WTC11 (cell line): ENCODE data around the gene CDC25A. TPM values are rescaled to one million over a fixed set of nuclear protein-coding genes. Genes with fewer than 3 reads are reported as not detected.

Source experiments
- ATAC-seq: fragments of 200-7000 bp; cut with Tn5 transposase; 2 replicates; pipeline ENCODE4 v1.10.0; 2021; ENCODE audit warnings: mild to moderate bottlenecking, moderate library complexity
- CTCF ChIA-PET: fragments of 300-600 bp; sonication (Branson Sonifier 250); formaldehyde crosslinking; loops from one replicate; lab custom pipeline; 2021; ENCODE audit warnings: antibody characterized with exemption; lab: Charles Lee
- POLR2A ChIA-PET: fragments of 350-600 bp; sonication (Branson Sonifier 250); formaldehyde crosslinking; loops from one replicate; lab custom pipeline; 2021; ENCODE audit warnings: antibody characterized with exemption; lab: Charles Lee
- DNase-seq: peaks from one replicate; pipeline ENCODE4 v3.0.0; 2021; ENCODE audit warnings: low spot score
- H3K27ac Mint-ChIP-seq: 2 replicates; pipeline ENCODE4 v1.8.0; 2021; ENCODE audit warnings: mixed read lengths
- H3K27me3 Mint-ChIP-seq: 2 replicates; pipeline ENCODE4 v1.8.0; 2021; ENCODE audit warnings: low read depth, mild to moderate bottlenecking, moderate library complexity, mixed read lengths
- H3K36me3 Mint-ChIP-seq: 2 replicates; pipeline ENCODE4 v1.8.0; 2021; ENCODE audit warnings: mixed read lengths
- H3K4me1 Mint-ChIP-seq: 2 replicates; pipeline ENCODE4 v1.8.0; 2022; ENCODE audit warnings: mixed read lengths
- H3K4me3 Mint-ChIP-seq: 2 replicates; pipeline ENCODE4 v1.8.0; 2021; ENCODE audit warnings: mild to moderate bottlenecking, moderate library complexity, mixed read lengths
- H3K9me3 Mint-ChIP-seq: 2 replicates; pipeline ENCODE4 v1.8.0; 2021; ENCODE audit warnings: mixed read lengths
- ATF6 ChIP-seq: sonication (generic); formaldehyde crosslinking; IDR thresholded peaks from 2 replicates; pipeline ENCODE4 v1.8.1; 2023; ENCODE audit warnings: mild to moderate bottlenecking, missing genetic modification reagents
- E2F1 ChIP-seq: sonication (generic); formaldehyde crosslinking; IDR thresholded peaks from 2 replicates; pipeline ENCODE4 v1.8.0; 2022; ENCODE audit warnings: mild to moderate bottlenecking, missing genetic modification reagents
- ERG ChIP-seq: fragments of 250-450 bp; sonication (Bioruptor Pico); IDR thresholded peaks from 2 replicates; pipeline ENCODE4 v1.8.0; 2021; ENCODE audit warnings: mild to moderate bottlenecking
- GRHL2 ChIP-seq: fragments of 250-450 bp; sonication (Bioruptor Pico); IDR thresholded peaks from 2 replicates; pipeline ENCODE4 v1.8.0; 2022; ENCODE audit warnings: mild to moderate bottlenecking, moderate library complexity; ENCODE audit not compliant: insufficient replicate concordance, severe bottlenecking
- GTF2I ChIP-seq: fragments of 250-450 bp; sonication (Bioruptor Pico); conservative IDR thresholded peaks from 2 replicates; pipeline ENCODE4 v1.4.0; 2021; ENCODE audit warnings: mild to moderate bottlenecking
- HMGA2 ChIP-seq: fragments of 250-450 bp; sonication (Bioruptor Pico); IDR thresholded peaks from 2 replicates; pipeline ENCODE4 v1.4.0; 2021; ENCODE audit warnings: mild to moderate bottlenecking, moderate library complexity
- IRF2 ChIP-seq: sonication (generic); formaldehyde crosslinking; IDR thresholded peaks from 2 replicates; pipeline ENCODE4 v1.8.0; 2022; ENCODE audit warnings: low read depth, missing genetic modification reagents, borderline replicate concordance
- JAZF1 ChIP-seq: fragments of 250-450 bp; sonication (Bioruptor Pico); IDR thresholded peaks from 2 replicates; pipeline ENCODE4 v1.9.0; 2021; ENCODE audit warnings: moderate library complexity, mild to moderate bottlenecking, inconsistent platforms
- KAT7 ChIP-seq: sonication (generic); formaldehyde crosslinking; IDR thresholded peaks from 2 replicates; pipeline ENCODE4 v1.8.1; 2023; ENCODE audit warnings: missing genetic modification reagents, mild to moderate bottlenecking, borderline replicate concordance
- MXD4 ChIP-seq: fragments of 250-450 bp; sonication (Bioruptor Pico); IDR thresholded peaks from 2 replicates; pipeline ENCODE4 v1.8.0; 2021; ENCODE audit warnings: mild to moderate bottlenecking, moderate library complexity, borderline replicate concordance
- NFYB ChIP-seq: sonication (generic); formaldehyde crosslinking; conservative IDR thresholded peaks from 2 replicates; pipeline ENCODE4 v1.8.0; 2022; ENCODE audit warnings: low read depth, missing genetic modification reagents
- RELA ChIP-seq: sonication (generic); formaldehyde crosslinking; IDR thresholded peaks from 2 replicates; pipeline ENCODE4 v1.8.1; 2022; ENCODE audit warnings: missing genetic modification reagents, mild to moderate bottlenecking, borderline replicate concordance
- SMAD4 ChIP-seq: sonication (generic); formaldehyde crosslinking; IDR thresholded peaks from 2 replicates; pipeline ENCODE4 v1.8.0; 2022; ENCODE audit warnings: mild to moderate bottlenecking, missing genetic modification reagents
- SOX15 ChIP-seq: fragments of 250-450 bp; sonication (Bioruptor Pico); IDR thresholded peaks from 2 replicates; pipeline ENCODE4 v1.9.0; 2021; ENCODE audit warnings: mild to moderate bottlenecking
- ZBTB21 ChIP-seq: sonication (generic); formaldehyde crosslinking; IDR thresholded peaks from 2 replicates; pipeline ENCODE4 v1.8.1; 2023; ENCODE audit warnings: mild to moderate bottlenecking, missing genetic modification reagents, borderline replicate concordance
- ZNF121 ChIP-seq: sonication (generic); formaldehyde crosslinking; IDR thresholded peaks from 2 replicates; pipeline ENCODE4 v1.8.0; 2023; ENCODE audit warnings: missing genetic modification reagents
- ZNF396 ChIP-seq: fragments of 250-450 bp; sonication (Bioruptor Pico); IDR thresholded peaks from 2 replicates; pipeline ENCODE4 v1.8.0; 2021; ENCODE audit warnings: mild to moderate bottlenecking, moderate library complexity, borderline replicate concordance
- total RNA-seq: library from RNA; stranded (reverse); gene quantifications from 3 replicates; pipeline ENCODE4 v1.2.3, GENCODE V29; 2021
- TF ChIP-seq, protein P1 (sequence below): sonication (generic); formaldehyde crosslinking; conservative IDR thresholded peaks from 2 replicates; pipeline ENCODE4 v1.8.1; 2022; ENCODE audit warnings: mild to moderate bottlenecking, missing genetic modification reagents
- TF ChIP-seq, protein P2 (sequence below): sonication (generic); formaldehyde crosslinking; IDR thresholded peaks from 2 replicates; pipeline ENCODE4 v1.8.1; 2023; ENCODE audit warnings: mild to moderate bottlenecking, missing genetic modification reagents, moderate library complexity
- TF ChIP-seq, protein P3 (sequence below): sonication (generic); formaldehyde crosslinking; IDR thresholded peaks from 2 replicates; pipeline ENCODE4 v1.8.0; 2022; ENCODE audit warnings: mild to moderate bottlenecking, missing genetic modification reagents
- TF ChIP-seq, protein P4 (sequence below): fragments of 250-450 bp; sonication (Bioruptor Pico); IDR thresholded peaks from 2 replicates; pipeline ENCODE4 v1.9.0; 2021; ENCODE audit warnings: mild to moderate bottlenecking

Gene CDC25A
- total RNA-seq, 1 experiment from 2014 or later = 57.6 TPM

GRCh38 chr3:48215876-48216275 is 27.7 kb upstream of the CDC25A start (continued):
- TF ChIP-seq, protein P1, sequence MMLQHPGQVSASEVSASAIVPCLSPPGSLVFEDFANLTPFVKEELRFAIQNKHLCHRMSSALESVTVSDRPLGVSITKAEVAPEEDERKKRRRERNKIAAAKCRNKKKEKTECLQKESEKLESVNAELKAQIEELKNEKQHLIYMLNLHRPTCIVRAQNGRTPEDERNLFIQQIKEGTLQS (CRISPR knock-in tag) = no peak
- no peak for TF ChIP-seq E2F1 (CRISPR knock-in tag)
- no peak for TF ChIP-seq HMGA2 (CRISPR knock-in tag)

DNA sequence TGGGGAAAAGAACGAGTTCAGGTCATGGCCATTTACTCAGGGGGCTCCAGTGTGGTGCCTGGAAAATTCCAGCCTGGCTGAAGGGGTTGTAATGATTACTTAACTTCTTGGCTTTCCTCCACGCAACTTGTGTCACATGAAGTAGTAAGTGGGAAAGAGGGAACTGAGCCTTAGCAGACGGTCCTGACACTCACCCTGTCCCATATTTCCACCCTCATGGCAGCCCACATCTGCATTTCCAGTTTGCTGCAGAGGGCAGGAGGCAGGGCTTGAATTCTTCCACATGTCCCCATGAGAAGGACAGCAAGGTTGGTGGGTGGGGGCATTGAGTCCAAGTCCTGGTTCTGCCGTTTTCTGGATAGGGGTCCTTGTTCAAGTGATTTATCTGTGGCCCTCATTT is 27.2 kb upstream of the CDC25A start:
- no peaks in the 10 kb centered on the region for H3K4me1 Mint-ChIP-seq
- no peaks in the 10 kb centered on the region for H3K36me3 Mint-ChIP-seq
- no peaks in the 10 kb centered on the region for H3K9me3 Mint-ChIP-seq
- no peak overlapping the region for H3K27ac Mint-ChIP-seq
- no peak for DNase-seq
- TF ChIP-seq NFYB (CRISPR knock-in tag) (no peak), JAZF1 (CRISPR knock-in tag) (no peak), ERG (CRISPR knock-in tag) (no peak), SMAD4 (CRISPR knock-in tag) (no peak), ZNF121 (CRISPR knock-in tag) (no peak), ZBTB21 (CRISPR knock-in tag) (no peak), RELA (CRISPR knock-in tag) (no peak), ATF6 (CRISPR knock-in tag) (no peak), IRF2 (CRISPR knock-in tag) (no peak), ZNF396 (no peak), GRHL2 (no peak), GTF2I (no peak), MXD4 (CRISPR knock-in tag) (no peak), KAT7 (CRISPR knock-in tag) (no peak), SOX15 (CRISPR knock-in tag) (no peak)
- TF ChIP-seq, protein P2, sequence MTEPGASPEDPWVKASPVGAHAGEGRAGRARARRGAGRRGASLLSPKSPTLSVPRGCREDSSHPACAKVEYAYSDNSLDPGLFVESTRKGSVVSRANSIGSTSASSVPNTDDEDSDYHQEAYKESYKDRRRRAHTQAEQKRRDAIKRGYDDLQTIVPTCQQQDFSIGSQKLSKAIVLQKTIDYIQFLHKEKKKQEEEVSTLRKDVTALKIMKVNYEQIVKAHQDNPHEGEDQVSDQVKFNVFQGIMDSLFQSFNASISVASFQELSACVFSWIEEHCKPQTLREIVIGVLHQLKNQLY (CRISPR knock-in tag) = no peak
- TF ChIP-seq, protein P1 (CRISPR knock-in tag) = no peak
- TF ChIP-seq, protein P3, sequence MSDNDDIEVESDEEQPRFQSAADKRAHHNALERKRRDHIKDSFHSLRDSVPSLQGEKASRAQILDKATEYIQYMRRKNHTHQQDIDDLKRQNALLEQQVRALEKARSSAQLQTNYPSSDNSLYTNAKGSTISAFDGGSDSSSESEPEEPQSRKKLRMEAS (CRISPR knock-in tag) = no peak
- TF ChIP-seq, protein P4, sequence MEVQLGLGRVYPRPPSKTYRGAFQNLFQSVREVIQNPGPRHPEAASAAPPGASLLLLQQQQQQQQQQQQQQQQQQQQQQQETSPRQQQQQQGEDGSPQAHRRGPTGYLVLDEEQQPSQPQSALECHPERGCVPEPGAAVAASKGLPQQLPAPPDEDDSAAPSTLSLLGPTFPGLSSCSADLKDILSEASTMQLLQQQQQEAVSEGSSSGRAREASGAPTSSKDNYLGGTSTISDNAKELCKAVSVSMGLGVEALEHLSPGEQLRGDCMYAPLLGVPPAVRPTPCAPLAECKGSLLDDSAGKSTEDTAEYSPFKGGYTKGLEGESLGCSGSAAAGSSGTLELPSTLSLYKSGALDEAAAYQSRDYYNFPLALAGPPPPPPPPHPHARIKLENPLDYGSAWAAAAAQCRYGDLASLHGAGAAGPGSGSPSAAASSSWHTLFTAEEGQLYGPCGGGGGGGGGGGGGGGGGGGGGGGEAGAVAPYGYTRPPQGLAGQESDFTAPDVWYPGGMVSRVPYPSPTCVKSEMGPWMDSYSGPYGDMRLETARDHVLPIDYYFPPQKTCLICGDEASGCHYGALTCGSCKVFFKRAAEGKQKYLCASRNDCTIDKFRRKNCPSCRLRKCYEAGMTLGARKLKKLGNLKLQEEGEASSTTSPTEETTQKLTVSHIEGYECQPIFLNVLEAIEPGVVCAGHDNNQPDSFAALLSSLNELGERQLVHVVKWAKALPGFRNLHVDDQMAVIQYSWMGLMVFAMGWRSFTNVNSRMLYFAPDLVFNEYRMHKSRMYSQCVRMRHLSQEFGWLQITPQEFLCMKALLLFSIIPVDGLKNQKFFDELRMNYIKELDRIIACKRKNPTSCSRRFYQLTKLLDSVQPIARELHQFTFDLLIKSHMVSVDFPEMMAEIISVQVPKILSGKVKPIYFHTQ = no peak
- H3K4me3 Mint-ChIP-seq = no peak overlapping the region
- POLR2A ChIA-PET = no interaction called here
- ATAC-seq = no peak
- CTCF ChIA-PET = interaction anchor here (1.0 kb wide), 1 partner anchor 20 kb away, joined by 5 read pairs; no protein-coding TSS in a partner anchor
- peaks cover 3% of the 10 kb centered on the region; the same call in 1 of the 2 replicates for H3K27me3 Mint-ChIP-seq
